OCI-LY1 (cell line): ENCODE results near the gene GOLGA1.

ENCODE experiments used
- EZH2 ChIP-seq: fragments of 200-600 bp; sonication (generic), shearing (Covaris generic); IDR thresholded peaks from 2 replicates; pipeline ENCODE4 v1.8.0; 2017; ENCODE audit warnings: borderline replicate concordance, mixed run types, mild to moderate bottlenecking, antibody characterized with exemption, low read length, moderate library complexity, mixed read lengths
- TF ChIP-seq, protein P1 (sequence below): fragments of 200-600 bp; sonication (generic), shearing (Covaris generic); IDR thresholded peaks from 2 replicates; pipeline ENCODE4 v1.5.1; 2017; ENCODE audit warnings: mild to moderate bottlenecking, antibody characterized with exemption, low read length, moderate library complexity, mixed read lengths

DNA sequence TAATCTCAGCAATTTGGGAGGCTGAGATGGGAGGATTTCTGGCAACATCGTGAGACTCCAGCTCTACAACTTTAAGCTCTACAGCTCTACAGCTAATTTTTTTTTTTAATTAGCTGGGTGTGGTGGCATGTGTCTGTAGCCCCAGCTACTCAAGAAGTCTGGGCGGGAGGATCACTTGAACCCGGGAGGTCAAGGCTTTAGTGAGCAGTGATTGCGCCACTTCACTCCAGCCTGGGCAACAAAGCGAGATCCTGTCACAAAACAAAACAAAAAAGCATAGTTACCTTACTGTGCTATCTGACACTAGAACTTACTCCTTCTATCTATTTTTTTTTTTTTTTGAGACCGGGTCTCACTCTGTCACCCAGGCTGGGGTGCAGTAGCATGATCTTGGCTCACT, 93.9 kb downstream of the GOLGA1 start:
- TF ChIP-seq, protein P1, sequence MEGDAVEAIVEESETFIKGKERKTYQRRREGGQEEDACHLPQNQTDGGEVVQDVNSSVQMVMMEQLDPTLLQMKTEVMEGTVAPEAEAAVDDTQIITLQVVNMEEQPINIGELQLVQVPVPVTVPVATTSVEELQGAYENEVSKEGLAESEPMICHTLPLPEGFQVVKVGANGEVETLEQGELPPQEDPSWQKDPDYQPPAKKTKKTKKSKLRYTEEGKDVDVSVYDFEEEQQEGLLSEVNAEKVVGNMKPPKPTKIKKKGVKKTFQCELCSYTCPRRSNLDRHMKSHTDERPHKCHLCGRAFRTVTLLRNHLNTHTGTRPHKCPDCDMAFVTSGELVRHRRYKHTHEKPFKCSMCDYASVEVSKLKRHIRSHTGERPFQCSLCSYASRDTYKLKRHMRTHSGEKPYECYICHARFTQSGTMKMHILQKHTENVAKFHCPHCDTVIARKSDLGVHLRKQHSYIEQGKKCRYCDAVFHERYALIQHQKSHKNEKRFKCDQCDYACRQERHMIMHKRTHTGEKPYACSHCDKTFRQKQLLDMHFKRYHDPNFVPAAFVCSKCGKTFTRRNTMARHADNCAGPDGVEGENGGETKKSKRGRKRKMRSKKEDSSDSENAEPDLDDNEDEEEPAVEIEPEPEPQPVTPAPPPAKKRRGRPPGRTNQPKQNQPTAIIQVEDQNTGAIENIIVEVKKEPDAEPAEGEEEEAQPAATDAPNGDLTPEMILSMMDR, result no peak
- no peak for TF ChIP-seq EZH2
